ENCODE results near the gene PI4KA. TPM values are rescaled to one million over a fixed set of nuclear protein-coding genes. Genes with fewer than 3 reads are reported as not detected.
"Not testable (repeated sequence)": the region's sequence is repeated elsewhere in the genome, so short reads cannot be mapped to it uniquely, and the experiment has no call there.

Gene PI4KA
- total and polyA plus RNA-seq, 5 donors from 2014 or later, result 38.9 to 182 (median 44.5) TPM

DNA sequence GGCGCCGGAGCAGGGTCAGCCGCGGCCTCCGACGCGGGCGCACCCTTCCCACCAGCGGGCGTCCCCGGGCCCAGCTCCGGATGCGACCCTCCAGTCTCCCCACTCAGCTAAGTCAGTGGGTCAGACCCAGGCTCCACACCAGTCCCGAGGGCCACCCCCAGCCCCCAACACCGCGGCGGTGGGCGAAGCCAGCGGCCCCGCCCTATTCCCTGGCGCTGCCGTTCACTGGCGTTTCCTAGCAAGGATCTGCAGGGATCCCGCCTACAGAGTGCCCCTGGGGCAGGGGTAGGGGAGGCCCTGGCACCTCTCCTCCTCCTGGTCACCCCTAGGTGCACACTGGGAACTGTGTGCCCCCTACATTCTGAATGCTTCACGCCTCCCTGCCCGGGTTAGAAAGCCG lies 190.4 kb downstream of the PI4KA start:
- H3K4me1 ChIP-seq (ENCODE audit: control insufficient read depth, insufficient read depth, low read length, poor library complexity, severe bottlenecking); H3K4me3 Mint-ChIP-seq; H3K36me3 Mint-ChIP-seq; H3K9me3 ChIP-seq (ENCODE audit: control insufficient read depth in 2 of 2, low read length in 2 of 2); H3K27ac Mint-ChIP-seq; ATAC-seq (ENCODE audit: low read depth in 2 of 2); H3K4me3 ChIP-seq (ENCODE audit: low read depth, low read length); H3K27ac ChIP-seq (ENCODE audit: insufficient read depth, low read length, poor library complexity, severe bottlenecking); H3K4me1 Mint-ChIP-seq; H3K36me3 ChIP-seq (ENCODE audit: control insufficient read depth, insufficient read depth, low read length); H3K9me3 Mint-ChIP-seq; DNase-seq: not testable (repeated sequence)
- peaks cover 12% of the 10 kb centered on the region for H3K27me3 ChIP-seq (ENCODE audit: control insufficient read depth, insufficient read depth, low read length)
- H3K27me3 Mint-ChIP-seq, result peaks cover 39% of the 10 kb centered on the region

DNA sequence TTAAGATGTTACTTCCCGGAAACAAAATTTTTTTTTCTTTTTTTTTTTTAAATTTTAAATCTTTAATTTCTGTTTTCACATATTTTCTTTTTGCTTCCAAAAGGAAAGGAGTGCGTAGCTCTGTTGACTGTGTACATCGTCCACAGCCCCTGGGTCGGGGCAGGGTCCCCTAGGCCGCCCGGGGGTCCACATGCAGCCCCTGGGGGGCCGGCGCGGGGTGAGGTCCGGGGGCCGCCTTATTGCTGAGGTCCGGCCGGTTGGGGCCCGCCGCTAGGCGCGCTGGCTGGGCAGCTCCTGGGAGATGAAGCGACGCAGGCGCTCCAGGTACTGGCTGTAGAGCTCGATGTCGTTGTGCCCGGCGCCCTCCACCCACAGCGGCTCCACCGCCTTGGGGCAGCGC lies 191.1 kb downstream of the PI4KA start:
- not testable (repeated sequence) for H3K4me3 Mint-ChIP-seq; H3K4me1 ChIP-seq (ENCODE audit: control insufficient read depth, insufficient read depth, low read length, poor library complexity, severe bottlenecking); H3K27ac Mint-ChIP-seq; H3K27ac ChIP-seq (ENCODE audit: insufficient read depth, low read length, poor library complexity, severe bottlenecking); H3K9me3 ChIP-seq (ENCODE audit: control insufficient read depth in 2 of 2, low read length in 2 of 2); H3K36me3 ChIP-seq (ENCODE audit: control insufficient read depth, insufficient read depth, low read length); ATAC-seq (ENCODE audit: low read depth in 2 of 2); H3K4me3 ChIP-seq (ENCODE audit: low read depth, low read length); DNase-seq; H3K36me3 Mint-ChIP-seq; H3K4me1 Mint-ChIP-seq; H3K9me3 Mint-ChIP-seq
- peaks cover 44% of the 10 kb centered on the region for H3K27me3 Mint-ChIP-seq
- H3K27me3 ChIP-seq (ENCODE audit: control insufficient read depth, insufficient read depth, low read length), result peaks cover 11% of the 10 kb centered on the region

DNA sequence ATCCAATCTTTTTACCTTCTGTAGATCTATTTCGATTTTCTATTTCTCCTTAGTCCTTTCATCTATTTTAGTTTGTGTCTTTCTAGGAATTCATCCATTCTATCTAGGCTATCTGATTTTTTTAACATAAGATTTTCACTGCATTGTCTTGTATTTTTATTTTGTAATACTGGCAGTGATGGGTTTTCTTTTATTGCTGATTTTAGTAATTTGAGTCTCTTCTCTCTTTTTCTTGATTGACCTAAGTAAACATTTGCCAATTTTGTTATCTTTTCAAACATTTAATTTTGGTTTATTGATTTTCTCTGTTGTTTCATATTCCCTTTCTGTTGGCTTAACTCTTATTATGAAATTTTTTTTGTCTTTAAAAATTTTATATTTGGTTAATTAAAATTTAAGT lies 192.1 kb downstream of the PI4KA start:
- Histone ChIP-seq H3K4me1 (ENCODE audit: control insufficient read depth, insufficient read depth, low read length, poor library complexity, severe bottlenecking) (peaks cover 4% of the 10 kb centered on the region), H3K9me3 (ENCODE audit: control insufficient read depth in 2 of 2, low read length in 2 of 2) (peaks cover 7 to 10% of the 10 kb centered on the region in 2 experiments), H3K4me3 (ENCODE audit: low read depth, low read length) (no peak overlapping the region), H3K27ac (ENCODE audit: insufficient read depth, low read length, poor library complexity, severe bottlenecking) (no peak overlapping the region), H3K36me3 (ENCODE audit: control insufficient read depth, insufficient read depth, low read length) (no peaks in the 10 kb centered on the region), H3K27me3 (ENCODE audit: control insufficient read depth, insufficient read depth, low read length) (peaks cover 8% of the 10 kb centered on the region)
- DNase-seq, result no peak
- peaks cover 2 to 8% (median 3%) of the 10 kb centered on the region in 7 donors for H3K9me3 Mint-ChIP-seq
- H3K27ac Mint-ChIP-seq, result no peak overlapping the region
- H3K4me3 Mint-ChIP-seq, result no peak overlapping the region
- H3K27me3 Mint-ChIP-seq, result peaks cover 38% of the 10 kb centered on the region
- ATAC-seq (ENCODE audit: low read depth in 2 of 2), result no peak
- H3K36me3 Mint-ChIP-seq, result peaks cover 4% of the 10 kb centered on the region
- peaks cover 0 to 2% (median 0%) of the 10 kb centered on the region in 4 donors for H3K4me1 Mint-ChIP-seq

DNA sequence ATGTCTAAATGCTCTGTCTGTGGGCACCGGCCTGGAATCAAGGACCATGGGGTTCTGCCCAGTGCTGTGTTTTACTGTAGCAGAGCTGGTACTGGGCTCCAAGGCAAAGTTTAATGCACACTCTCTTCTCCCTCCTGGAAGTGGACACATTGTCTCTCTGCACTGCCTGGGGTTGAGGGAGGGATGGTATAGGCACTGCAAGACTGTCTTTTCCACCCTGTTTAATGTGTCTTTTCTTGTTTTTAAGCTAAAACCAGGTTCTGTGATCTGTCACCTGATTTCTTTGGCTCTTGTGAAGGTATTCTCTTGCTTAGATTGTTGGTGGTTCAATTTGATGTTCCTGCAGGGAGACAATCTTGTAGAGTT lies 194.0 kb downstream of the PI4KA start:
- Histone ChIP-seq H3K36me3 (ENCODE audit: control insufficient read depth, insufficient read depth, low read length) (no peaks in the 10 kb centered on the region), H3K27me3 (ENCODE audit: control insufficient read depth, insufficient read depth, low read length) (peaks cover 7% of the 10 kb centered on the region), H3K27ac (ENCODE audit: insufficient read depth, low read length, poor library complexity, severe bottlenecking) (no peak overlapping the region), H3K9me3 (ENCODE audit: control insufficient read depth in 2 of 2, low read length in 2 of 2) (peaks cover 7 to 10% of the 10 kb centered on the region in 2 experiments), H3K4me1 (ENCODE audit: control insufficient read depth, insufficient read depth, low read length, poor library complexity, severe bottlenecking) (no peaks in the 10 kb centered on the region), H3K4me3 (ENCODE audit: low read depth, low read length) (no peak overlapping the region)
- Mint-ChIP-seq H3K36me3 (peaks cover 4% of the 10 kb centered on the region), H3K27me3 (peaks cover 48% of the 10 kb centered on the region), H3K9me3 (peaks cover 2 to 8% (median 3%) of the 10 kb centered on the region in 7 donors), H3K4me3 (no peak overlapping the region), H3K4me1 (no peaks in the 10 kb centered on the region), H3K27ac (no peak overlapping the region)
- no peak for DNase-seq
- ATAC-seq (ENCODE audit: low read depth in 2 of 2), result no peak

DNA sequence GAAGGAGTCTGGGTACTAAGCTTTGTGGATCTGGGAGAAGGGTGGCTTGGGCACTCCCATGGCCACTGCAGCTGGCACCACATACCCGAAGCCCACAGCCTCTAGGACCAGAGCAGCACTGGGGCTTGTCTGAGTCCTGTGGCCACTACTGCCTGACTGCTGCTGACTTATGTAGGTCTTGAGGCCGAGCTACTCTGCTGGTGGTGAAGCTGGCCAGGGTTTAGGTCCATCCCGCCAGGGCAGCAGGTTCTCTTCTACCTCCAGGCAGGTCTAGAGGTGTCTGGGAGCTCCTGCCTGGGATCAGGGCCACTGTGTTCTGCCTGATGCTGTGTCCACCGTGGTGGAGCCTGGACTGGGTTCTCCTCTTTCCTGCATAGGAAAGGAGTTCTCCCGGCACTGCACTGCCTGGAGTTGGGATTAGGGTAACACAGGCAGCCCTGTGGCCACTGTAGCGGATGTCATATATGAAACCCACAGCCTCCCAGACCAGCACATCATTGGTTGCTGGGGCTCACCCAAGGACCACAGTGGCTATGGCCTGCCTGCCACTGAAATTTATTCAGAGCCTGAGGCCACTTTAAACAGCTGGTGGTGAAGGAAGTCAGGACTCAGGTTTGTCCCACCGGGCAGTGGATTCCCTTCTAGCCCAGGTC lies 194.5 kb downstream of the PI4KA start:
- Histone ChIP-seq H3K27me3 (ENCODE audit: control insufficient read depth, insufficient read depth, low read length) (peaks cover 7% of the 10 kb centered on the region), H3K4me1 (ENCODE audit: control insufficient read depth, insufficient read depth, low read length, poor library complexity, severe bottlenecking) (no peaks in the 10 kb centered on the region), H3K9me3 (ENCODE audit: control insufficient read depth in 2 of 2, low read length in 2 of 2) (peaks cover 7 to 10% of the 10 kb centered on the region in 2 experiments), H3K4me3 (ENCODE audit: low read depth, low read length) (no peak overlapping the region), H3K36me3 (ENCODE audit: control insufficient read depth, insufficient read depth, low read length) (no peaks in the 10 kb centered on the region), H3K27ac (ENCODE audit: insufficient read depth, low read length, poor library complexity, severe bottlenecking) (no peak overlapping the region)
- Mint-ChIP-seq H3K9me3 (peaks cover 2 to 8% (median 3%) of the 10 kb centered on the region in 7 donors), H3K27me3 (peaks cover 53% of the 10 kb centered on the region), H3K36me3 (peaks cover 4% of the 10 kb centered on the region), H3K4me3 (no peak overlapping the region), H3K27ac (no peak overlapping the region), H3K4me1 (no peaks in the 10 kb centered on the region)
- DNase-seq (no peak), ATAC-seq (ENCODE audit: low read depth in 2 of 2) (no peak)

DNA sequence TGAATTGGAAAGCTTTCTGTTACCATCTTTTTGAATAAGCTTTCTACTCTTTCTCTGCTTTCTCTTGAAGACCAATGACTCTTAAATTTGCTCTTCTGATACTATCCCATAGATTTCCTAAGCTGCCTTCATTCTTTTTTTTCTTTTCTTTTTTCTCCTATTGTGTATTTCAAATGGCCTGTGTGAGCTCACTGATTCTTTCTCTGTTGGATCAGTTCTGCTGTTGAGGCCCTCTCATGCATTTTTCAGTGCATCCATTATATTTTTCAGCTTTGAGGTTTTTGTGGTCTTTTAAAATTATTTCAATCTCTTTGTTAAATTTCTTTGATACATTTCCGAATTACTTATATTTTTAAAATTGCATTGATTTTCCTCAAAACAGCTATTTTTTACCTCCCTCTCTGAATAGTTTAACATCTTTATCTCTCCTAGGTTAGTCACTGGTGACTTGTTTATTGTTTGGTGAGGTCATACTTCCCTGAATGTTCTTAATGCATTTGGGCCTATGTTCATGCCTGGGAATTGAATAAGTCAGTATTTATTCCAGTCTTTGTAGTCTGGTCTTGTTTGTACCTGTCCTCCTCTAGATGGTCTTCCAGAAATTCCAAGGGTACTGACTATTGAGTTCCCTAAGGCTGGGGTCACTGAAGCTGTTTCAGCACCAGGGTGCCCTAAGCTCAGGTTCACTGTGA lies 195.3 kb downstream of the PI4KA start:
- peaks cover 2 to 8% (median 3%) of the 10 kb centered on the region in 7 donors for H3K9me3 Mint-ChIP-seq
- H3K27me3 ChIP-seq (ENCODE audit: control insufficient read depth, insufficient read depth, low read length), result peaks cover 7% of the 10 kb centered on the region
- H3K27me3 Mint-ChIP-seq, result peaks cover 55% of the 10 kb centered on the region
- H3K36me3 Mint-ChIP-seq, result peaks cover 4% of the 10 kb centered on the region
- H3K9me3 ChIP-seq (ENCODE audit: control insufficient read depth in 2 of 2, low read length in 2 of 2), result peaks cover 7 to 10% of the 10 kb centered on the region in 2 experiments
- H3K27ac Mint-ChIP-seq, result peak overlapping the region in 1 of 3 donors; percentile 86
- H3K36me3 ChIP-seq (ENCODE audit: control insufficient read depth, insufficient read depth, low read length), result no peaks in the 10 kb centered on the region
- no peak for DNase-seq
- H3K4me3 Mint-ChIP-seq, result no peak overlapping the region
- H3K4me3 ChIP-seq (ENCODE audit: low read depth, low read length), result no peak overlapping the region
- H3K4me1 ChIP-seq (ENCODE audit: control insufficient read depth, insufficient read depth, low read length, poor library complexity, severe bottlenecking), result no peaks in the 10 kb centered on the region
- no peak overlapping the region for H3K27ac ChIP-seq (ENCODE audit: insufficient read depth, low read length, poor library complexity, severe bottlenecking)
- ATAC-seq (ENCODE audit: low read depth in 2 of 2), result no peak
- no peaks in the 10 kb centered on the region for H3K4me1 Mint-ChIP-seq

DNA sequence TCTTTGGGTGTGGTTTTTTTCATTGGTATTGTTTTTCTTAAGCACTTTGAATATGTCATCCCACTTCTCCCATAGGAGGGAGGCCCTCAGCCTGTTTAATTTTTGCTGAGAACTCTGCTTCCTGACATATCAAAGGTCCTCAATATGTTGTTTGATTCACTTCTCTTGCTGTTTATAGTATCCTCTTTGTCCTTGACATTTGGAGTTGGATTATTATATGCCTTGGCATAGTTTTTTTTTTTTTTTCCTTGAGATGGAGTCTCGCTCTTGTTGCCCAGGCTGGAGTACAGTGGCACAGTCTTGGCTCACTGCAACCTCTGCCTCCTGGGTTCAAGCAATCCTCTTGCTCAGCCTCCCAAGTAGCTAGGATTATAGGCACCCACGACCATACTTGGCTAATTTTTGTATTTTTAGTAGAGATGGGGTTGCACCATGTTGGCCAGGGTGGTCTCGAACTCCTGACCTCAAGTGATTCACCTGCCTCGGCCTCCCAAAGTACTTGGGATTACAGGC lies 196.0 kb downstream of the PI4KA start:
- H3K4me1 ChIP-seq (ENCODE audit: control insufficient read depth, insufficient read depth, low read length, poor library complexity, severe bottlenecking); H3K27ac ChIP-seq (ENCODE audit: insufficient read depth, low read length, poor library complexity, severe bottlenecking); ATAC-seq (ENCODE audit: low read depth in 2 of 2); DNase-seq; H3K4me3 Mint-ChIP-seq; H3K9me3 Mint-ChIP-seq; H3K27me3 ChIP-seq (ENCODE audit: control insufficient read depth, insufficient read depth, low read length); H3K4me3 ChIP-seq (ENCODE audit: low read depth, low read length); H3K36me3 Mint-ChIP-seq; H3K9me3 ChIP-seq (ENCODE audit: control insufficient read depth in 2 of 2, low read length in 2 of 2); H3K36me3 ChIP-seq (ENCODE audit: control insufficient read depth, insufficient read depth, low read length); H3K27ac Mint-ChIP-seq; H3K4me1 Mint-ChIP-seq: not testable (repeated sequence)
- H3K27me3 Mint-ChIP-seq, result peaks cover 56% of the 10 kb centered on the region

DNA sequence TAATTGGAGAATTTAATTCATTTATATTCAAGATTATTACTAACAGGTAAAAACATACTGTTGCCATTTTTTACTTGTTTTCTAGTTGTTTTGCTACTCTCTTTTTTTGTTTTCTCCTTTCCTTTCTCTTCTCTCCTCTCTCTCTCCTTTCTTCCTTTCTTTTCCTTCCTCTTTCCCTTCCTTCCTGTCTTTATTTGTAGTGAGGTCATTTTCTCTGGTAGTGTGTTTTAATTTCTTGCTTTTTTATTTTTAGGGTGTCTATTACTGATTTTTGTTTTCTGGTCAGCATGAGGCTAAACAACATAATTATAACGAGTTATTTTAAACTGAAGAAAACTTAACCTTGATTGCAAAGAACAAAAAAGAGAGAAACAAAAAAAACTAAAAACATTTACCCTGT lies 197.1 kb downstream of the PI4KA start:
- Mint-ChIP-seq H3K27ac (no peak overlapping the region), H3K4me1 (no peaks in the 10 kb centered on the region), H3K27me3 (peaks cover 61% of the 10 kb centered on the region), H3K36me3 (peaks cover 4% of the 10 kb centered on the region), H3K4me3 (no peak overlapping the region), H3K9me3 (peaks cover 2 to 8% (median 3%) of the 10 kb centered on the region in 7 donors)
- Histone ChIP-seq H3K27ac (ENCODE audit: insufficient read depth, low read length, poor library complexity, severe bottlenecking) (no peak overlapping the region), H3K4me1 (ENCODE audit: control insufficient read depth, insufficient read depth, low read length, poor library complexity, severe bottlenecking) (no peaks in the 10 kb centered on the region), H3K9me3 (ENCODE audit: control insufficient read depth in 2 of 2, low read length in 2 of 2) (peaks cover 7 to 10% of the 10 kb centered on the region in 2 experiments), H3K36me3 (ENCODE audit: control insufficient read depth, insufficient read depth, low read length) (no peaks in the 10 kb centered on the region), H3K27me3 (ENCODE audit: control insufficient read depth, insufficient read depth, low read length) (peaks cover 7% of the 10 kb centered on the region), H3K4me3 (ENCODE audit: low read depth, low read length) (no peak overlapping the region)
- DNase-seq (no peak), ATAC-seq (ENCODE audit: low read depth in 2 of 2) (no peak)
